GM18526 (cell line): Measurements from ENCODE around the gene SENP8.

ENCODE experiments used
- POLR2A ChIP-seq: IDR thresholded peaks from 3 replicates; pipeline ENCODE4 v1.6.1; 2011; ENCODE audit not compliant: insufficient read length; ENCODE audit errors: extremely low read depth

SENP8 gene

DNA sequence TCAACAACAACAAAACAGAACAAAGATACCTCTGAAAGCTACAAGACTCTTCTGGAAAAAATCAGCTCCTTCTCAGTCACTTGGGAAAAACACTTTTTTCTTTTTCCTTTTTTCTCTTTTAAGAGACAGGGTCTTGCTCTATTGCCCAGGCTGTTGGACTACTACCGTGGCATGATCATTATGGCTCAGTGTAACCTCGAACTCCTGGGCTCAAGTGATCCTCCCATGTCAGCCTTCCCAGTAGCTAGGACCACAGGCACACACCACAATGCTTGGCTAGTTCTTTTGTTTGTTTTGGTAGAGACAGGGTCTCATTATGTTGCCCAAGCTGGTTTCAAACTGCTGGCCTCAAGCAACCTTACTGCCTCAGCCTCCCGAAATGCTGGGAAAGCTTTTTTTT lies 13.1 kb upstream of the SENP8 start:
- TF ChIP-seq POLR2A = no peak

DNA sequence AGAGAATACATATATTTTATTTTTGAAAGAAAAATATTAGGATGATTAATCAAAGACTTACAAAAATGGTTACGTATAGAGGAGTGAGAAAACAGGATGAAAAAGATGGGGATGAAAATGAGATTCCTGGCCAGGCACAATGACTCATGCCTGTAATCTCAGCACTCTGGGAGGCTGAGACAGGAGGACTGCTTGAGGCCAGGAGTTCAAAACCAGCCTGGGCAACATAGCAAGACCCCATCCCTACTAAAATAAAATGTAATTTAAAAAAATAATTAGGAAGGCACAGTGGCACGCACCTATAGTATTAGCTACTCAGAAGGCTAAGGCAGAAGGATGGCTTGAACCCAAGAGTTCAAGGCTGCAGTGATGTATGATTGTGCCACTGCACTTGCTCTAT lies 12.1 kb upstream of the SENP8 start:
- TF ChIP-seq POLR2A = no peak

DNA sequence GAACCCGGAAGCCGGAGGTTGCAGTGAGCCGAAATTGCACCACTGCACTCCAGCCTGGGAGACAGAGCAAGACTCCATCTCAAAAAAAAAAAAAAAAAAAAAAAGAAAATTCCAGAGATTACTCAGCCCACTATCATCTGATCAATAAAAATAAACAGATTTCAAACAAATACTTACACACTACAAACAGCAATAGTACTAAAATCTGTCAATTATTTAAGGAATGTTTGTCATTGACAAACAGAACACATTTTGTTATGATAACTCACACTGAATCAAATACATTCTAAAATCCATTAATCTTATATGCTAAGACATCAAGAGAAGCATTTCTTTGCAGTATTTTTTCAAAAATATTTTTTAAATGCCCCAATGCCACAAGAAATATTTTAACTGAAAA lies 7.8 kb upstream of the SENP8 start:
- TF ChIP-seq POLR2A = no peak

GRCh38 chr15:72112116-72112515 lies 6.1 kb upstream of the SENP8 start:
- TF ChIP-seq POLR2A = no peak

GRCh38 chr15:72112805-72113204 lies 5.4 kb upstream of the SENP8 start:
- TF ChIP-seq POLR2A = no peak

DNA sequence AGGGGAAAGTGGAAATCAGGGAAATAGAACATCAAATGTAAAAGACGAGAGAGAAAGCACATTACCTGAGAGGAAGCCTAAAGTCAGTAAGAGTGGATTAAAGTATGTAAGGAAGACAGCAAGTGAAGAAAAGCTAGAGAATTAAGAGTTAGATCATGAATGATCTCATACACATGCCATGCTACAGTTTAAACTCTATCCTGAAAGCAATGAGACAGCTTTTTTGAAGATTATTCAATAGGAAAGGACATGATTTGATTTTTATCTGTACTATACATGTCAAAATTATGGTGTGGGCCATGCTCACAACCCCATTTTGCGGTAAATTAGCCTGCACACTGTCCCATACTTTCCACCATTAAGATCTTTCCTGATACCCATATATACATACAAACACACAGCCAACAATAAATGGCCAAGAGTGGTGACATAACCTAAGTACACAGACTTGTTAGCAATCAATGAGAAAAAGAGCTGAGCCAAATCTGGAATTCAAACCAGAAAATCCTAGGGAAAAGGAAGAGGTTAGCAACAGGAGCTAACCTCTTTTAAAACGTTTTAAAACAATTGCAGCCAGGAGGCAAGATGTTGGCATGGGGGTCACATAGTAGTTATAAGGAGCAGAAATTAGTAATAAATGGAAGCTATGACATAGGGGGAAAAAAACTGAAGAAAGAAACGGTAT lies 4.7 kb upstream of the SENP8 start:
- TF ChIP-seq POLR2A = no peak

DNA sequence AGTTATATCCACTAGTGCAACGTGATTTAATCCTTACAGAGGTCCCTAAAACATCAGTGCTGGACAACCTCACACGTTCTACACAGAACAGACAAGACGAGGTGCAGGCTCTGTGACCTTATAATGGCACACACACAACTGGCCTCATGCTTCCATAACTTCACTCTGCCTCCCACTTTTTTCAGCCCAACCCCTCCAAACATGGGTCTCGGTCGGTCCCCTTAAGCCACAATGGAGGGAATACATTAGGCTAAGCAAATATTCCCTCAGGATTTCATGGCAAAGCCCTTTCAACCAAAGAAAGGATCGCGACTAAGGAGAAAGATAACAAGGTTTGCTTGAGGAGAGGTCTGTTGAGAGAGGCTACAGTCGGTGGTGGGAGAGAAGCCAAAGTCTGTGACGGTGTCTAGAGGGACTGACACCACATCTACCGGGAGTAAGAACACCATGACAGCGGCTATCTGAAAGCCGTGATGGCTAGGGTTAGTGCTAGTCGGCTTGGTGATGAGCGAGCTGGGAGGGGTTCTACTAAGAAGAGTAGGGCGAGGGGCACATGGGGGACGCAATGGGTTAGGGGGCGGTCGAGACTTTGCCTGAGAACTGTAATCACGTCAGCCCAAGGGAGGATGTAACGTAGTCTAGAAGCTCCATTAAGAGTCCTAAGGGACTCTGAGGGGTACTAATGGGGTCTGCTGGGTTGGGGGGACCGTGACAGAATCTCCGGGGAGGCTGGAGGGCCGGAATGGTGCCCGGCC lies 1.3 kb upstream of the SENP8 start:
- TF ChIP-seq POLR2A = no peak

- TF ChIP-seq POLR2A = no peak
These were observed 652 bp upstream of the SENP8 start for GRCh38 chr15:72117486-72118016.

DNA sequence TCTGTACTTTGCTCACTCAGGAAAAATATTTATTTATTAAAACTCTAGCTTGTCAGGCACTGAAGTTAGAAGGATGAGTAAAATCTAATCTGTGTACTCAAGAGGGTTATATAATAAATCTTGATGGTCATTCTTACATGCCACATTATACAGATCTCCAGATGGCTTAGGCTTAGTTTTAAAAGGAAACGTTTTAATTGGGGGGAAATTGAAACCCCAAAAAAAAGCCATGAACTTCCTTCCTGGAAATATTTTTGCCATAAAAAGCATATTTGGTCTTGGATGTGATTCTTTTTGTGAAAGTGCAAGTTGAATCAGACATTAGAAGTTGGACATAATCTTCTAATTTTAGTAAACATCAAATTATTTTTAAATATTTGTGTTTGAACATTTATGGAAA lies 6.0 kb downstream of the SENP8 start:
- no peak for TF ChIP-seq POLR2A

GRCh38 chr15:72127724-72128322 lies 9.6 kb downstream of the SENP8 start:
- TF ChIP-seq POLR2A = no peak

DNA sequence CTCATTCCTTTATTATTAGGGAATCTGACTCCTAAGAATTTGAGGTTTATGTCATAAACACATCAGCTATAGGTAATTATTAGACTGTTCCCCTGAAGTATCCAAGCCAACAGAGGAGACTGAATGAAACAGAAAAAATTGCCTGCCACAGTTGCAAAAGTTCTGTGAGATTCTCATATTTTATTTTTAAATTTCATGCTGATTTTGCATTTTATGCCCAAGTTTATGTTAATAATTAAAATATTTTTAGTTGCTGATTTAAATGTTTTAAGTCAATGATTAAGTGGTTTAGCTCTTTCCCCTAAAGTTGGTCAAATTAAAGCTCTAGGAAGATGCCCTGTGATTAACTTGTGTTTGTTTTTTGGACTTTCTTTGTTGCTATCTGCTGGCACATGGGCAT lies 10.2 kb downstream of the SENP8 start:
- no peak for TF ChIP-seq POLR2A

DNA sequence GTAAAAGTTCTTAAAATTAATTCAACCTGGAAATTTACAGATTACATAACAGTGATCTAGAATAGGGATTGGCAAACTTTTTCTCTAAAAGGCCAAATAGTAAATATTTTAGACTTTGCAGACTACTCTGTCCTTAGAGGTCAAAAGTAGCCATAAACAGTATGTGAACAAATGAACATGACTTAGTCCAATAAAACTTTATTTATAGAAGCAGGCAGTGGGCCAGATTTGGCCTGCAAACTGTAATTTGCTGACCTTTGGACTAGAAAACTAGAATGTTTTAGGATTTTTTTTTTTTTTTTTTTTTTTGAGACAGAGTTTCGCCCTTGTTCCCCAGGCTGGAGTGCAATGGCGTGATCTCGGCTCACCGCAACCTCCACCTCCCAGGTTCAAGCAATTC lies 12.1 kb downstream of the SENP8 start:
- no peak for TF ChIP-seq POLR2A

GRCh38 chr15:72131922-72132321 lies 13.7 kb downstream of the SENP8 start:
- TF ChIP-seq POLR2A = no peak

GRCh38 chr15:72133211-72133610 lies 15.0 kb downstream of the SENP8 start:
- no peak for TF ChIP-seq POLR2A

GRCh38 chr15:72135719-72136118 lies 17.5 kb downstream of the SENP8 start:
- TF ChIP-seq POLR2A = no peak
